Caco-2 (cell line): ENCODE data around the gene OPN1MW2. TPM values are rescaled to one million over a fixed set of nuclear protein-coding genes. Genes with fewer than 3 reads are reported as not detected.
"Not testable (repeated sequence)": the region's sequence is repeated elsewhere in the genome, so short reads cannot be mapped to it uniquely, and the experiment has no call there.

Experiments used
- BruUV-seq: library from RNA; stranded (reverse); fragments of 400-500 nt; replicated peaks from 2 replicates; lab custom pipeline; 2021; lab: Mats Ljungman, UMichigan
- CTCF ChIA-PET: fragments of 300-600 bp; sonication (Branson Sonifier 250); formaldehyde crosslinking; loops from one replicate; lab custom pipeline; 2022; ENCODE audit warnings: antibody characterized with exemption; lab: Charles Lee
- POLR2A ChIA-PET: fragments of 300-600 bp; sonication (Branson Sonifier 250); formaldehyde crosslinking; loops from one replicate; lab custom pipeline; 2022; ENCODE audit warnings: antibody characterized with exemption; lab: Charles Lee
- DNase-seq, 2 experiments: peaks; one replicate each; pipeline versions ENCODE4 v3.0.0 to v3.0.0-alpha.2; 2020 to 2022
- H3K27me3 ChIP-seq: replicated peaks from 2 replicates; pipeline ENCODE4 v1.6.0; 2011; ENCODE audit warnings: low read length; ENCODE audit not compliant: control insufficient read depth, insufficient read depth
- H3K36me3 ChIP-seq: 2 replicates; pipeline ENCODE4 v1.5.1; 2011; ENCODE audit warnings: low read length; ENCODE audit not compliant: control insufficient read depth, insufficient read depth
- H3K4me1 ChIP-seq: fragments of 250-450 bp; sonication (Bioruptor Pico); 2 replicates; pipeline ENCODE4 v1.5.1; 2020; ENCODE audit warnings: mild to moderate bottlenecking
- H3K4me3 ChIP-seq: 2 replicates; pipeline ENCODE4 v1.5.1; 2011; ENCODE audit warnings: low read depth, mild to moderate bottlenecking, control low read depth, low read length
- H3K9me3 ChIP-seq: fragments of 250-450 bp; sonication (Bioruptor Pico); 2 replicates; pipeline ENCODE4 v1.5.1; 2020; ENCODE audit warnings: mild to moderate bottlenecking, moderate library complexity
- H3K27ac Mint-ChIP-seq: one replicate; pipeline ENCODE4 v1.8.0; 2022; ENCODE audit warnings: mixed read lengths; ENCODE audit not compliant: unreplicated experiment
- H3K27me3 Mint-ChIP-seq: one replicate; pipeline ENCODE4 v1.8.0; 2022; ENCODE audit warnings: mixed read lengths; ENCODE audit not compliant: insufficient read depth, unreplicated experiment
- H3K36me3 Mint-ChIP-seq: one replicate; pipeline ENCODE4 v1.8.0; 2022; ENCODE audit warnings: mild to moderate bottlenecking, mixed read lengths; ENCODE audit not compliant: insufficient read depth, unreplicated experiment
- H3K4me1 Mint-ChIP-seq: one replicate; pipeline ENCODE4 v1.8.0; 2022; ENCODE audit warnings: low read depth, mixed read lengths; ENCODE audit not compliant: unreplicated experiment
- H3K4me3 Mint-ChIP-seq: one replicate; pipeline ENCODE4 v1.8.0; 2022; ENCODE audit warnings: mild to moderate bottlenecking, moderate library complexity, mixed read lengths; ENCODE audit not compliant: unreplicated experiment
- H3K9me3 Mint-ChIP-seq: one replicate; pipeline ENCODE4 v1.8.0; 2022; ENCODE audit warnings: mixed read lengths; ENCODE audit not compliant: unreplicated experiment
- intact Hi-C: fragments of 100-400 bp; cut with micrococcal nuclease; formaldehyde crosslinking; loops from one replicate; pipeline ENCODE4 v1.10.0; 2022; ENCODE audit not compliant: unreplicated experiment
- total RNA-seq: library from RNA; stranded (reverse); gene quantifications from 2 replicates; pipeline ENCODE4 v1.2.3, GENCODE V29; 2022

The OPN1MW2 gene
- total RNA-seq, 1 experiment from 2014 or later: not detected

GRCh38 chrX:154263072-154263471 is 43.5 kb downstream of the OPN1MW2 start:
- H3K4me1 Mint-ChIP-seq, H3K4me3 ChIP-seq, intact Hi-C loops, BruUV-seq, H3K9me3 Mint-ChIP-seq, H3K4me1 ChIP-seq, H3K9me3 ChIP-seq, DNase-seq, CTCF ChIA-PET, POLR2A ChIA-PET, H3K36me3 Mint-ChIP-seq, H3K36me3 ChIP-seq, H3K27ac Mint-ChIP-seq, H3K27me3 ChIP-seq, H3K4me3 Mint-ChIP-seq, H3K27me3 Mint-ChIP-seq: not testable (repeated sequence)

GRCh38 chrX:154269245-154269644 is 49.7 kb downstream of the OPN1MW2 start:
- not testable (repeated sequence) for H3K4me3 Mint-ChIP-seq

More at GRCh38 chrX:154269245-154269644, 49.7 kb downstream of the OPN1MW2 start:
- H3K4me1 Mint-ChIP-seq, CTCF ChIA-PET, H3K9me3 ChIP-seq, intact Hi-C loops, H3K4me1 ChIP-seq, H3K27ac Mint-ChIP-seq, H3K4me3 ChIP-seq, DNase-seq, H3K9me3 Mint-ChIP-seq, H3K27me3 Mint-ChIP-seq, H3K36me3 ChIP-seq, H3K27me3 ChIP-seq, BruUV-seq, POLR2A ChIA-PET, H3K36me3 Mint-ChIP-seq: not testable (repeated sequence)

Other genes with a start within 250 kb of the OPN1MW2 start
- gene HCFC1, start 247.9 kb upstream of the OPN1MW2 start, total RNA-seq: 93.7 and 95.6 TPM in 2 replicates
- 4.9 and 6.6 TPM in 2 replicates for gene TMEM187, start 247.0 kb upstream of the OPN1MW2 start, total RNA-seq
- 119 and 126 TPM in 2 replicates for gene IRAK1, start 199.9 kb upstream of the OPN1MW2 start, total RNA-seq
- 30.6 and 36.4 TPM in 2 replicates for gene MECP2, start 122.0 kb upstream of the OPN1MW2 start, total RNA-seq
- not detected in 2 replicates for gene OPN1LW, start 75.5 kb upstream of the OPN1MW2 start, total RNA-seq
- gene OPN1MW, start 37.2 kb upstream of the OPN1MW2 start, total RNA-seq: not detected in 2 replicates
- not detected in 2 replicates for gene OPN1MW3, start 37.8 kb downstream of the OPN1MW2 start, total RNA-seq
- gene TEX28, start 75.4 kb downstream of the OPN1MW2 start, total RNA-seq: not detected in 2 replicates
- 0.26 TPM in 1 of 2 replicates, not detected in the other for gene TKTL1, start 76.0 kb downstream of the OPN1MW2 start, total RNA-seq
- gene FLNA, start 154.9 kb downstream of the OPN1MW2 start, total RNA-seq: 546 and 634 TPM in 2 replicates
- 67.2 and 70.1 TPM in 2 replicates for gene EMD, start 159.5 kb downstream of the OPN1MW2 start, total RNA-seq
- 2,081 and 2,086 TPM in 2 replicates for gene RPL10, start 178.6 kb downstream of the OPN1MW2 start, total RNA-seq
- gene DNASE1L1, start 189.5 kb downstream of the OPN1MW2 start, total RNA-seq: 8.8 and 9.7 TPM in 2 replicates
- gene TAFAZZIN, start 191.8 kb downstream of the OPN1MW2 start, total RNA-seq: 30.2 and 34.0 TPM in 2 replicates
- 107 and 112 TPM in 2 replicates for gene ATP6AP1, start 208.9 kb downstream of the OPN1MW2 start, total RNA-seq
- 68.7 and 69.5 TPM in 2 replicates for gene GDI1, start 217.4 kb downstream of the OPN1MW2 start, total RNA-seq
- gene FAM50A, start 224.4 kb downstream of the OPN1MW2 start, total RNA-seq: 75.9 and 82.3 TPM in 2 replicates
- gene PLXNA3, start 238.5 kb downstream of the OPN1MW2 start, total RNA-seq: 58.4 and 61.5 TPM in 2 replicates